ENCODE data around the gene LAMC2.
A peak's percentile ranks its signal among the peaks of the same experiment; 100 is the strongest.
"Not testable (repeated sequence)": the region's sequence is repeated elsewhere in the genome, so short reads cannot be mapped to it uniquely, and the experiment has no call there.

LAMC2 gene

DNA sequence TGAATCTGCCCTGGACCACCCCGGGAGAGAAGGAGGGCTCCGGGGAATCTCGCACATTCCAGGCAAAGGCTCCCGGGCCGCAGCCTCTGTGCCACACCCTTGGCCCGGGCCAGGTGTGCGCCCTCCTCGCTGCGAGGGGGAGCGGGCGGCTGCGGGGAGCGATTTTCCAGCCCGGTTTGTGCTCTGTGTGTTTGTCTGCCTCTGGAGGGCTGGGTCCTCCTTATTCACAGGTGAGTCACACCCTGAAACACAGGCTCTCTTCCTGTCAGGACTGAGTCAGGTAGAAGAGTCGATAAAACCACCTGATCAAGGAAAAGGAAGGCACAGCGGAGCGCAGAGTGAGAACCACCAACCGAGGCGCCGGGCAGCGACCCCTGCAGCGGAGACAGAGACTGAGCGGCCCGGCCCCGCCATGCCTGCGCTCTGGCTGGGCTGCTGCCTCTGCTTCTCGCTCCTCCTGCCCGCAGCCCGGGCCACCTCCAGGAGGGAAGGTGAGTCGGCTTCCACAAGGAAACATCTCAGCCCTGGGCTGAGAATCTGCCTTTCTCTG is at the start of gene LAMC2:
TSS of gene LAMC2 (plus strand) at position 324 of the 550 bp plus-strand sequence. CDS start at position 413, 89 bp downstream.
- Histone ChIP-seq H3K27me3 (ENCODE audit: control insufficient read depth, insufficient read depth, low read length) (no peaks in the 10 kb centered on the region), H3K27ac (ENCODE audit: low read depth, low read length) (peak within 1 kb of the TSS; percentile 41), H3K9ac (ENCODE audit: low read length) (peak within 1 kb of the TSS; percentile 57), H3K4me1 (ENCODE audit: control insufficient read depth, insufficient read depth, low read length) (peaks cover under 1% of the 10 kb centered on the region), H3K36me3 (ENCODE audit: control insufficient read depth, insufficient read depth, low read length) (no peaks in the 10 kb centered on the region), H3K4me3 (ENCODE audit: low read length) (peak within 1 kb of the TSS; percentile 71)

DNA sequence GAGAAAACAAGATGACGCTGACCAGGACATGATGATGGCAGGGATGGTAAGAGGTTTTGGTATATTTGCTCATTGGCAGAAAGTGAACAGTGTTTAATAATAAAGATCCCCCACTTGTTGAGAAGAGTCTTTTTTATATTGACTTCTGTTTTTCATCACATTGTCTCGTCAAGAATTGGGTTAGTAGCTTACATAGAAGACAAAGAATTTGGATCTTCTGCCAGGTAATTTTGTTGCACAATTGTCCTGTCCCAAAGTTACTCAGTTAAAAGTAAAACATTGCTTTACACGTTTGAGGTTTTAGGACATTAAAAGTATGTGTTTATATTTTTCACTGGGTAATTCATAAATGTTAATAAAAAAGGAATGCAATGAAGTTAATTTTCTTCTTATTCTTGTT is 48.3 kb upstream of the LAMC2 start:
- Histone ChIP-seq H3K27ac (ENCODE audit: low read depth, low read length) (peak overlapping the region; percentile 63), H3K36me3 (ENCODE audit: control insufficient read depth, insufficient read depth, low read length) (peaks cover 10% of the 10 kb centered on the region), H3K27me3 (ENCODE audit: control insufficient read depth, insufficient read depth, low read length) (no peaks in the 10 kb centered on the region), H3K4me3 (ENCODE audit: low read length) (no peak overlapping the region), H3K4me1 (ENCODE audit: control insufficient read depth, insufficient read depth, low read length) (peaks cover 10% of the 10 kb centered on the region), H3K9ac (ENCODE audit: low read length) (no peak overlapping the region)

GRCh38 chr1:183138301-183138700 is 47.8 kb upstream of the LAMC2 start:
- H3K27ac ChIP-seq (ENCODE audit: low read depth, low read length), result peak overlapping the region; percentile 63
- H3K36me3 ChIP-seq (ENCODE audit: control insufficient read depth, insufficient read depth, low read length), result peaks cover 8% of the 10 kb centered on the region
- no peak overlapping the region for H3K9ac ChIP-seq (ENCODE audit: low read length)
- H3K4me1 ChIP-seq (ENCODE audit: control insufficient read depth, insufficient read depth, low read length), result peaks cover 10% of the 10 kb centered on the region
- H3K27me3 ChIP-seq (ENCODE audit: control insufficient read depth, insufficient read depth, low read length), result no peaks in the 10 kb centered on the region
- H3K4me3 ChIP-seq (ENCODE audit: low read length), result no peak overlapping the region

DNA sequence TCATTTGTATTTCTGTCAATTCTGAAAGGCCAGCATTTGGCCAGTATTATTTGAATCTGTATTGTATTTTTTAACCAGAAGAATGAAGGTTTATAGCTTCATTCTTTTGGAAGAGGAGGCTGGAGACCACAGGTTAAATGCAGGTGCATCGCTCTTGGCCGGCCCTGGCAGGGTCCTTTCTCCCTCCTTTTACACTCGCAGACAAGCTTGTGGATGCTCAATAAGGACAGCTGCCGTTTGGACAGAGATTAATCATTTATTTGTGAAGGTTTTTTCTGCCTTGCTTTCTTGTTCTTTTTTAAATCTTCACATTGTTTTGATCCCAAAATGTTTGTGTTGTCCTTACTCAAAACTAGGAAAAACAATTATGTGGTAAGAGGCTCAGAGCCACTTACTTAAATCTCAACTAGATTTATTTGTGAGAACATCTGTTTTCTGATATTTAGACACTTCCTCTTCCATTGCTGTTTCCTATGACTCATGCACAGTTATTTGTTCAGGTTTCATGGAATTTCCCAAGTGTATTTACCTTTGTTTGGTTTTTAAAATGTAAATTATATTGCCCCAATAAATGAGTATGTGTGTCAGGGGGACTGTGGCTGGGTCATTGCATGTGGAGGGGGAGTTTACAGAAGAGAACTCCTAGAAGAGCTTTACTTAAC is 46.7 kb upstream of the LAMC2 start:
- Histone ChIP-seq H3K27me3 (ENCODE audit: control insufficient read depth, insufficient read depth, low read length) (no peaks in the 10 kb centered on the region), H3K27ac (ENCODE audit: low read depth, low read length) (peak overlapping the region; percentile 60), H3K4me1 (ENCODE audit: control insufficient read depth, insufficient read depth, low read length) (peaks cover 10% of the 10 kb centered on the region), H3K36me3 (ENCODE audit: control insufficient read depth, insufficient read depth, low read length) (peaks cover 4% of the 10 kb centered on the region), H3K9ac (ENCODE audit: low read length) (no peak overlapping the region), H3K4me3 (ENCODE audit: low read length) (no peak overlapping the region)

DNA sequence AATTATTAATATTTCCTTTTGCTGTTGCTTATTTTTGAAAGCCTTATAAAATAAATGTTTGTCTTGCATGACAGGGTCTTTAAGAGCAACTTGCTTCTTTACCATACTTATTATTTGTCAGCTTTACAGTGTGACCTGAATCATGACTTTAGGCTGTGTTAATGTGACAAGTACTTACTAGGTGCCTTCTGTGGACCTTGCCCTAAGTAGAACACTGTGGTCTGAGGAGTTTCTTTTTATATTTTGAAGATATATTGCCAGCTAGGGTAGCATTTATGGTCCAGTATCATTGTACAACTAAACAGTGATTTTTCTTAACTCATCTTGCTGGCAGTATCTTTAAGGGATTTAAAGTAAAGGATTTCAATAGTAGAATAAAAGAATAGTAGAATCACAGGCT is 45.4 kb upstream of the LAMC2 start:
- no peak overlapping the region for H3K9ac ChIP-seq (ENCODE audit: low read length)
- no peak overlapping the region for H3K4me3 ChIP-seq (ENCODE audit: low read length)
- H3K36me3 ChIP-seq (ENCODE audit: control insufficient read depth, insufficient read depth, low read length), result no peaks in the 10 kb centered on the region
- peak overlapping the region; percentile 60 for H3K27ac ChIP-seq (ENCODE audit: low read depth, low read length)
- H3K4me1 ChIP-seq (ENCODE audit: control insufficient read depth, insufficient read depth, low read length), result peaks cover 10% of the 10 kb centered on the region
- H3K27me3 ChIP-seq (ENCODE audit: control insufficient read depth, insufficient read depth, low read length), result no peaks in the 10 kb centered on the region

GRCh38 chr1:183142171-183142570 is 43.9 kb upstream of the LAMC2 start:
- Histone ChIP-seq H3K9ac (ENCODE audit: low read length) (no peak overlapping the region), H3K4me3 (ENCODE audit: low read length) (no peak overlapping the region), H3K27me3 (ENCODE audit: control insufficient read depth, insufficient read depth, low read length) (no peaks in the 10 kb centered on the region), H3K27ac (ENCODE audit: low read depth, low read length) (no peak overlapping the region), H3K36me3 (ENCODE audit: control insufficient read depth, insufficient read depth, low read length) (no peaks in the 10 kb centered on the region), H3K4me1 (ENCODE audit: control insufficient read depth, insufficient read depth, low read length) (peaks cover 10% of the 10 kb centered on the region)

GRCh38 chr1:183143576-183144315 is 42.3 kb upstream of the LAMC2 start:
- no peak overlapping the region for H3K4me3 ChIP-seq (ENCODE audit: low read length)
- no peak overlapping the region for H3K27ac ChIP-seq (ENCODE audit: low read depth, low read length)
- no peaks in the 10 kb centered on the region for H3K27me3 ChIP-seq (ENCODE audit: control insufficient read depth, insufficient read depth, low read length)
- no peaks in the 10 kb centered on the region for H3K36me3 ChIP-seq (ENCODE audit: control insufficient read depth, insufficient read depth, low read length)
- peaks cover 7% of the 10 kb centered on the region for H3K4me1 ChIP-seq (ENCODE audit: control insufficient read depth, insufficient read depth, low read length)
- H3K9ac ChIP-seq (ENCODE audit: low read length), result no peak overlapping the region

DNA sequence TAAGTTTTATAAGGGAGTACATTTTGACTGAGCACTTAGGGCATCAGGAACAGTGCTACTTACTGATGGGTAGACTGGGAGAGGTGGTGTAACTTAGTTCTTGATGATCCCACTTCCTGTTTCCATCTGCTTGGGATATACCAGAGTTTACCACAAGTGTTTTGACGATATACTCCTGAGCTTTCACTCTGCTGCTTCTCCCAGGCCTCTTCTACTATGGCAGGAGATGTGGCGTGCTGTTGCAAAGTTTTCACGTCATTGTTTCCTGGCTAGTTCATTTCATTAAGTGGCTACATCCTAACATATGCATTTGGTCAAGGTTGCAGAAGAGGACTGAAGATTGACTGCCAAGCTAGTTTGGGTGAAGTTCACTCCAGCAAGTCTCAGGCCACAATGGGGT is 41.3 kb upstream of the LAMC2 start:
- H3K27ac ChIP-seq (ENCODE audit: low read depth, low read length), result no peak overlapping the region
- no peak overlapping the region for H3K4me3 ChIP-seq (ENCODE audit: low read length)
- no peaks in the 10 kb centered on the region for H3K27me3 ChIP-seq (ENCODE audit: control insufficient read depth, insufficient read depth, low read length)
- no peak overlapping the region for H3K9ac ChIP-seq (ENCODE audit: low read length)
- H3K4me1 ChIP-seq (ENCODE audit: control insufficient read depth, insufficient read depth, low read length), result peaks cover 2% of the 10 kb centered on the region
- H3K36me3 ChIP-seq (ENCODE audit: control insufficient read depth, insufficient read depth, low read length), result no peaks in the 10 kb centered on the region

- Histone ChIP-seq H3K36me3 (ENCODE audit: control insufficient read depth, insufficient read depth, low read length) (no peaks in the 10 kb centered on the region), H3K4me1 (ENCODE audit: control insufficient read depth, insufficient read depth, low read length) (no peaks in the 10 kb centered on the region), H3K27me3 (ENCODE audit: control insufficient read depth, insufficient read depth, low read length) (no peaks in the 10 kb centered on the region), H3K27ac (ENCODE audit: low read depth, low read length) (no peak overlapping the region), H3K4me3 (ENCODE audit: low read length) (no peak overlapping the region), H3K9ac (ENCODE audit: low read length) (no peak overlapping the region)
Measured at GRCh38 chr1:183147735-183148134, 38.3 kb upstream of the LAMC2 start.

DNA sequence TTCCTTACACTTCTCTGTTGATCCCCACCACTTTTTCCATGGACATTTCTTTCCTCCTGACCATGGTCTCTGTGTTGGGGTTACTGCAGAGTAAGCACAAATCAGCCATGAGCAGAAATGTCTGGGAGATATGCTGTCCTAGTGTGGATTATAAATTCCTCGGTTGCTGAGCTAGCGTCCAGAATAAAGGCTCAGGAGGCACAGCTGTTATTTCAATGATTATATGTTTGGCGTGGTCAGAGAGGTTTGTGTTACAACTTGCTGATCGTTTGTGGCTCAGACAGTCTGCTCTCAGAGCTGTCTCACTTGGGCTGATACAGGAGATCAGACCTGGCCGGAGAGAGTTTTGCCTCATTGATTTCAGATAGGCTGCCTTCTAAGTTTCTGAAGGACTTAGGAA is 37.5 kb upstream of the LAMC2 start:
- no peak overlapping the region for H3K4me3 ChIP-seq (ENCODE audit: low read length)
- H3K9ac ChIP-seq (ENCODE audit: low read length), result no peak overlapping the region
- H3K27me3 ChIP-seq (ENCODE audit: control insufficient read depth, insufficient read depth, low read length), result no peaks in the 10 kb centered on the region
- no peaks in the 10 kb centered on the region for H3K36me3 ChIP-seq (ENCODE audit: control insufficient read depth, insufficient read depth, low read length)
- H3K4me1 ChIP-seq (ENCODE audit: control insufficient read depth, insufficient read depth, low read length), result no peaks in the 10 kb centered on the region
- peak overlapping the region; percentile 12 for H3K27ac ChIP-seq (ENCODE audit: low read depth, low read length)

GRCh38 chr1:183149273-183149672 is 36.8 kb upstream of the LAMC2 start:
- H3K27me3 ChIP-seq (ENCODE audit: control insufficient read depth, insufficient read depth, low read length), result no peaks in the 10 kb centered on the region
- no peaks in the 10 kb centered on the region for H3K4me1 ChIP-seq (ENCODE audit: control insufficient read depth, insufficient read depth, low read length)
- no peak overlapping the region for H3K9ac ChIP-seq (ENCODE audit: low read length)
- no peak overlapping the region for H3K27ac ChIP-seq (ENCODE audit: low read depth, low read length)
- H3K36me3 ChIP-seq (ENCODE audit: control insufficient read depth, insufficient read depth, low read length), result no peaks in the 10 kb centered on the region
- no peak overlapping the region for H3K4me3 ChIP-seq (ENCODE audit: low read length)

DNA sequence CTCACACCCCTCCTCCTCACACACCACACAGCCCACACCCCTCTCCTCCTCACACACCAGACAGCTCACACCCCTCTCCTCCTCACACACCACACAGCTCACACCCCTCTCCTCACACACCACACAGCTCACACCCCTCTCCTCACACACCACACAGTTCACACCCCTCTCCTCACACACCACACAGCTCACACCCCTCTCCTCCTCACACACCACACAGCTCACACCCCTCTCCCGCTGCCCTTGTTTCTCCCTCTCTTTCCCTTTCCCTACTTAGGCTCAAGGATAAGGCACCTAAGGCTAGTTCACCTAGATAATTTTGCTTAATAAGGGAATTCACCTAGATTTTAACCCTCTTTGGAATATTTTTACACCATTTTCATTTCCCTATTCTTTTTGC is 36.0 kb upstream of the LAMC2 start:
- H3K27me3 ChIP-seq (ENCODE audit: control insufficient read depth, insufficient read depth, low read length); H3K4me1 ChIP-seq (ENCODE audit: control insufficient read depth, insufficient read depth, low read length); H3K36me3 ChIP-seq (ENCODE audit: control insufficient read depth, insufficient read depth, low read length); H3K9ac ChIP-seq (ENCODE audit: low read length); H3K27ac ChIP-seq (ENCODE audit: low read depth, low read length); H3K4me3 ChIP-seq (ENCODE audit: low read length): not testable (repeated sequence)
